SK-N-SH (cell line): ENCODE data around the gene CDC42BPG. TPM values are rescaled to one million over a fixed set of nuclear protein-coding genes. Genes with fewer than 3 reads are reported as not detected.
"Not testable (repeated sequence)": the region's sequence is repeated elsewhere in the genome, so short reads cannot be mapped to it uniquely, and the experiment has no call there.

ENCODE experiments used
- CTCF ChIA-PET: fragments of 300-600, 350-600 bp; formaldehyde crosslinking; extraction: SDS; loops from one replicate; lab custom pipeline; 2021; lab: Yijun Ruan, JAX
- POLR2A ChIA-PET: fragments of 350-600 bp; sonication (Branson Sonifier 250); formaldehyde crosslinking; extraction: SDS; loops from one replicate; lab custom pipeline; 2020; ENCODE audit warnings: antibody characterized with exemption, inconsistent platforms; lab: Yijun Ruan, JAX
- DNase-seq: peaks from one replicate; pipeline ENCODE4 v3.0.0; 2012
- H2AFZ ChIP-seq: fragments of 200-600 bp; sonication (generic); 2 replicates; pipeline ENCODE4 v1.8.1; 2016; ENCODE audit warnings: antibody characterized with exemption, mild to moderate bottlenecking, low read depth
- H3F3A ChIP-seq: fragments of 200-600 bp; sonication (generic); replicated peaks from 2 replicates; pipeline ENCODE3; 2016; ENCODE audit warnings: antibody characterized with exemption, mild to moderate bottlenecking; ENCODE audit not compliant: insufficient read depth
- H3K27ac ChIP-seq, 2 experiments: fragments of 200-500 bp in 1 of 2; fragments of 200-600 bp in 1 of 2; sonication (Bioruptor generic) in 1 of 2; sonication (generic), shearing (Covaris generic) in 1 of 2; 2 replicates each; pipeline versions ENCODE4 v1.5.1 to v1.6.1; 2014 to 2016; ENCODE audit warnings: low read depth in 2 of 2, inconsistent platforms in 1 of 2, low read length in 1 of 2, mild to moderate bottlenecking in 1 of 2, mixed read lengths in 1 of 2
- H3K27me3 ChIP-seq: fragments of 200-600 bp; sonication (generic), shearing (Covaris generic); 2 replicates; pipeline ENCODE4 v1.6.1; 2016; ENCODE audit warnings: mixed run types; ENCODE audit not compliant: insufficient read depth
- H3K36me3 ChIP-seq, 2 experiments: fragments of 200-500 bp in 1 of 2; fragments of 200-600 bp in 1 of 2; sonication (Bioruptor generic) in 1 of 2; sonication (generic) in 1 of 2; replicated peaks in 1 of 2; 2 replicates each; pipeline versions ENCODE3 to v1.5.1; 2014 to 2016; ENCODE audit warnings: low read length in 1 of 2, mild to moderate bottlenecking in 1 of 2; ENCODE audit not compliant: insufficient read depth in 2 of 2, control insufficient read depth in 1 of 2
- H3K4me1 ChIP-seq, 2 experiments: fragments of 200-500 bp in 1 of 2; fragments of 200-600 bp in 1 of 2; sonication (Bioruptor generic) in 1 of 2; sonication (generic), shearing (Covaris generic) in 1 of 2; 2 replicates each; pipeline versions ENCODE4 v1.5.1 to v1.6.1; 2014 to 2016; ENCODE audit warnings: low read depth in 1 of 2, low read length in 1 of 2, mixed run types in 1 of 2; ENCODE audit not compliant: insufficient read depth in 2 of 2, control insufficient read depth in 1 of 2
- H3K4me2 ChIP-seq: fragments of 200-600 bp; sonication (generic), shearing (Covaris generic); 2 replicates; pipeline ENCODE4 v1.6.1; 2017; ENCODE audit warnings: mixed run types
- H3K4me3 ChIP-seq, 2 experiments: fragments of 200-500 bp in 1 of 2; fragments of 200-600 bp in 1 of 2; sonication (Bioruptor generic) in 1 of 2; sonication (generic), shearing (Covaris generic) in 1 of 2; 2 replicates each; pipeline versions ENCODE4 v1.5.1 to v1.8.1; 2014 to 2016; ENCODE audit warnings: low read depth in 2 of 2, inconsistent platforms in 1 of 2, low read length in 1 of 2, mild to moderate bottlenecking in 1 of 2, mixed read lengths in 1 of 2, moderate library complexity in 1 of 2
- H3K79me2 ChIP-seq: fragments of 200-600 bp; sonication (generic); 2 replicates; pipeline ENCODE4 v1.8.1; 2017; ENCODE audit warnings: mild to moderate bottlenecking; ENCODE audit not compliant: insufficient read depth
- H3K9ac ChIP-seq: fragments of 200-600 bp; sonication (generic); 2 replicates; pipeline ENCODE4 v1.6.1; 2017; ENCODE audit warnings: mixed run types
- H3K9me2 ChIP-seq: fragments of 200-600 bp; sonication (generic); 2 replicates; pipeline ENCODE4 v1.6.1; 2017; ENCODE audit warnings: mixed run types
- H3K9me3 ChIP-seq: fragments of 200-600 bp; sonication (generic); 2 replicates; pipeline ENCODE4 v1.6.1; 2017; ENCODE audit warnings: mixed run types, mild to moderate bottlenecking, moderate library complexity
- H4K20me1 ChIP-seq: fragments of 200-600 bp; sonication (generic); 2 replicates; pipeline ENCODE4 v1.6.1; 2017; ENCODE audit warnings: mild to moderate bottlenecking, mixed run types; ENCODE audit not compliant: insufficient read depth
- CHD2 ChIP-seq: fragments of 150-350 bp; IDR thresholded peaks from 2 replicates; pipeline ENCODE4 v1.6.1; 2018; ENCODE audit warnings: low read length; ENCODE audit not compliant: partially characterized antibody
- CTCF ChIP-seq: fragments of 200-600 bp; sonication (generic); IDR thresholded peaks from 2 replicates; pipeline ENCODE4 v1.6.1; 2017; ENCODE audit warnings: antibody characterized with exemption, mild to moderate bottlenecking, moderate library complexity
- EP300 ChIP-seq, 2 experiments: IDR thresholded peaks; 2 replicates each; pipeline versions ENCODE4 v1.4.0 to v1.6.1; 2012; ENCODE audit warnings: borderline replicate concordance in 1 of 2, low read depth in 1 of 2, low read length in 1 of 2
- EZH2phosphoT487 ChIP-seq: fragments of 200-600 bp; sonication (generic); IDR thresholded peaks from 2 replicates; pipeline ENCODE4 v1.6.1; 2017; ENCODE audit warnings: low read depth, mixed run types, mild to moderate bottlenecking, antibody characterized with exemption, moderate library complexity, borderline replicate concordance
- GABPA ChIP-seq: IDR thresholded peaks from 2 replicates; pipeline ENCODE4 v1.4.0; 2012; ENCODE audit warnings: low read depth, mild to moderate bottlenecking
- GATA2 ChIP-seq: sonication (generic); formaldehyde crosslinking; IDR thresholded peaks from 2 replicates; pipeline ENCODE4 v1.5.0; 2020; ENCODE audit warnings: mild to moderate bottlenecking, missing genetic modification reagents
- IRF3 ChIP-seq: fragments of 150-350 bp; IDR thresholded peaks from 2 replicates; pipeline ENCODE4 v1.6.1; 2016; ENCODE audit warnings: mild to moderate bottlenecking, low read depth, low read length
- MEF2A ChIP-seq: IDR thresholded peaks from 2 replicates; pipeline ENCODE4 v1.4.0; 2012; ENCODE audit warnings: low read depth, borderline replicate concordance
- NRF1 ChIP-seq: IDR thresholded peaks from 2 replicates; pipeline ENCODE4 v1.6.1; 2012; ENCODE audit warnings: low read depth, mild to moderate bottlenecking, low read length
- RFX5 ChIP-seq: IDR thresholded peaks from 2 replicates; pipeline ENCODE4 v1.6.1; 2012; ENCODE audit warnings: mild to moderate bottlenecking, improper control_type of control experiment, low read length
- SIN3A ChIP-seq: IDR thresholded peaks from 2 replicates; pipeline ENCODE4 v1.6.1; 2012; ENCODE audit warnings: low read depth, mild to moderate bottlenecking, low read length, moderate library complexity, borderline replicate concordance
- TAF1 ChIP-seq: IDR thresholded peaks from 2 replicates; pipeline ENCODE4 v1.6.1; 2012; ENCODE audit warnings: low read depth, mild to moderate bottlenecking, low read length, moderate library complexity, borderline replicate concordance
- TEAD4 ChIP-seq: IDR thresholded peaks from 2 replicates; pipeline ENCODE4 v1.4.0; 2012; ENCODE audit warnings: mild to moderate bottlenecking, borderline replicate concordance; ENCODE audit not compliant: insufficient read depth
- ZBTB33 ChIP-seq: IDR thresholded peaks from 2 replicates; pipeline ENCODE4 v1.4.0; 2012; ENCODE audit warnings: low read depth, borderline replicate concordance
- whole genome bisulfite sequencing: methylation state at CpG from one replicate; pipeline ENCODE4 v1.1.6; 2017; ENCODE audit warnings: low lambda C conversion rate; 5-methylcytosine and 5-hydroxymethylcytosine counted together
- polyA plus RNA-seq, 3 experiments: library from polyadenylated mRNA; depleted of rRNA; stranded (reverse); fragments of >200 nt; gene quantifications; 2 replicates each; pipeline ENCODE4 v1.2.3, GENCODE V29; 2012

CDC42BPG gene
- polyA plus RNA-seq, 1 of the 3 experiments (the other 2 are of a cell fraction): 0.33 TPM

- no peak overlapping the region for H3K9ac ChIP-seq
- no peak overlapping the region for H3K4me2 ChIP-seq
- no peaks in the 10 kb centered on the region; the same call in 1 of the 2 replicates for H3K27me3 ChIP-seq
- no peaks in the 10 kb centered on the region for H3K4me1 ChIP-seq
- no peak overlapping the region for H3K4me3 ChIP-seq
- H3K9me2 ChIP-seq: no peaks in the 10 kb centered on the region
- no peak overlapping the region for H3K27ac ChIP-seq
- no peaks in the 10 kb centered on the region for H3K79me2 ChIP-seq
- 60% methylated on average over 11 of the region's 11 CpGs for WGBS
- H4K20me1 ChIP-seq: no peaks in the 10 kb centered on the region
- H3F3A ChIP-seq: no peaks in the 10 kb centered on the region
- no peak for DNase-seq
- H2AFZ ChIP-seq: no peak overlapping the region
- H3K36me3 ChIP-seq: no peaks in the 10 kb centered on the region
- TF ChIP-seq GABPA: no peak
- no peaks in the 10 kb centered on the region for H3K9me3 ChIP-seq
- ChIA-PET POLR2A (no interaction called here), CTCF (interaction anchor here (1.0 to 2.4 kb wide), 2 partner anchors 20 to 190 kb away, joined by 5 to 11 read pairs; partner anchors contain the start of genes ARL2 and CDC42BPG)
Measured at GRCh38 chr11:64823568-64824119, 20.8 kb downstream of the CDC42BPG start.

GRCh38 chr11:64817476-64817875, 27.0 kb downstream of the CDC42BPG start:
- CTCF ChIA-PET: interaction anchor here (1.7 kb wide), 1 partner anchor 71 kb away, joined by 7 read pairs; no protein-coding TSS in a partner anchor
- POLR2A ChIA-PET: no interaction called here
- WGBS: 67% methylated on average over 3 of the region's 3 CpGs
- no peak for TF ChIP-seq CTCF
- TF ChIP-seq NRF1: no peak
- no peak for TF ChIP-seq ZBTB33
- TF ChIP-seq GATA2 (CRISPR knock-in tag): no peak
- TF ChIP-seq CHD2: no peak
- no peak for TF ChIP-seq SIN3A
- TF ChIP-seq RFX5: no peak
- TF ChIP-seq EP300 (IDR thresholded peaks at IDR 0.05; ENCODE audit: borderline replicate concordance in 1 of 2, low read depth in 1 of 2, low read length in 1 of 2): no peak
- no peak for TF ChIP-seq TAF1
- no peak for TF ChIP-seq MEF2A
- TF ChIP-seq EZH2phosphoT487: no peak
- TF ChIP-seq IRF3: no peak
- no peak for TF ChIP-seq TEAD4
- H2AFZ ChIP-seq: no peak overlapping the region
- no peak for DNase-seq
- no peak overlapping the region for H3K4me3 ChIP-seq
- H3K9me2 ChIP-seq: no peaks in the 10 kb centered on the region
- no peaks in the 10 kb centered on the region for H3K27me3 ChIP-seq
- no peak overlapping the region for H3K27ac ChIP-seq
- H3K9me3 ChIP-seq: no peaks in the 10 kb centered on the region
- H3F3A ChIP-seq: no peaks in the 10 kb centered on the region
- no peaks in the 10 kb centered on the region for H3K79me2 ChIP-seq
- H3K4me1 ChIP-seq: no peaks in the 10 kb centered on the region
- H3K4me2 ChIP-seq: no peak overlapping the region
- H3K9ac ChIP-seq: no peak overlapping the region
- no peaks in the 10 kb centered on the region for H4K20me1 ChIP-seq
- no peaks in the 10 kb centered on the region for H3K36me3 ChIP-seq

- CTCF ChIA-PET: interaction anchor here (0.9 kb wide), 1 partner anchor 72 kb away, joined by 4 read pairs; no protein-coding TSS in a partner anchor
- DNase-seq, H3F3A ChIP-seq, H3K9me2 ChIP-seq, H3K9ac ChIP-seq, H4K20me1 ChIP-seq, H3K27me3 ChIP-seq, H3K9me3 ChIP-seq, H3K79me2 ChIP-seq, H3K27ac ChIP-seq, H3K4me2 ChIP-seq, H3K36me3 ChIP-seq, H3K4me3 ChIP-seq, H2AFZ ChIP-seq, POLR2A ChIA-PET, H3K4me1 ChIP-seq: not testable (repeated sequence)
- WGBS: 90% methylated on average over 5 of the region's 5 CpGs
Measured at GRCh38 chr11:64815433-64815832, 29.0 kb downstream of the CDC42BPG start.
